Measurements from ENCODE around the gene PAX7.

DNA sequence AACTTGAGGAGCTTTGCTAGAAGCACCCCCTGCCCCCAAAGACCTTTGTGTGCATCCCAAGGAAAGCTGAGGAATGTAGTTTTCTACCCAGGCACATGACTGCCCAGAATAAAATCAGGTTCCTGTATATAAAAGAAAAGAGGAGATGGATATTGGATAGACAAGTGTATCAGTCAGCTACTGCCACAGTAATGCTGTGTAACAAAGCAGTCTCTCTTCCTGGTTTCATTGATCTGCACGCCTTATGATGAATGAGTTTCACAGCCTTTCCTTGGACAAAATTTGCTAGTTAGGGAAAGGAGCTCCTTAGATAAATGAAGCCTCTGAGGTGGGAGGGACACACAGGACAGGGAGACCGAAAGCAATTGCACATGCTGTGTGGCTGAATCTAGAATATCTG is 120.0 kb downstream of the PAX7 start:
- TF ChIP-seq CTCF (conservative IDR thresholded peaks at IDR 0.05; ENCODE audit: low read depth in 2 of 2) (no peak), EZH2 (IDR thresholded peaks at IDR 0.05; ENCODE audit: low read depth, unreplicated experiment) (no peak), JUNB (IDR thresholded peaks at IDR 0.05; ENCODE audit: unreplicated experiment) (no peak), POLR2AphosphoS5 (IDR thresholded peaks at IDR 0.05; ENCODE audit: low read depth) (no peak), CREB1 (CRISPR knock-in tag; IDR thresholded peaks at IDR 0.05; ENCODE audit: low read depth) (no peak), EZH2phosphoT487 (IDR thresholded peaks at IDR 0.05; ENCODE audit: unreplicated experiment) (no peak), ZNF462 (CRISPR knock-in tag; IDR thresholded peaks at IDR 0.05) (no peak), ETS1 (IDR thresholded peaks at IDR 0.05) (no peak), ZNF331 (CRISPR knock-in tag; IDR thresholded peaks at IDR 0.05; ENCODE audit: low read depth) (no peak)
- TF ChIP-seq, protein P1, sequence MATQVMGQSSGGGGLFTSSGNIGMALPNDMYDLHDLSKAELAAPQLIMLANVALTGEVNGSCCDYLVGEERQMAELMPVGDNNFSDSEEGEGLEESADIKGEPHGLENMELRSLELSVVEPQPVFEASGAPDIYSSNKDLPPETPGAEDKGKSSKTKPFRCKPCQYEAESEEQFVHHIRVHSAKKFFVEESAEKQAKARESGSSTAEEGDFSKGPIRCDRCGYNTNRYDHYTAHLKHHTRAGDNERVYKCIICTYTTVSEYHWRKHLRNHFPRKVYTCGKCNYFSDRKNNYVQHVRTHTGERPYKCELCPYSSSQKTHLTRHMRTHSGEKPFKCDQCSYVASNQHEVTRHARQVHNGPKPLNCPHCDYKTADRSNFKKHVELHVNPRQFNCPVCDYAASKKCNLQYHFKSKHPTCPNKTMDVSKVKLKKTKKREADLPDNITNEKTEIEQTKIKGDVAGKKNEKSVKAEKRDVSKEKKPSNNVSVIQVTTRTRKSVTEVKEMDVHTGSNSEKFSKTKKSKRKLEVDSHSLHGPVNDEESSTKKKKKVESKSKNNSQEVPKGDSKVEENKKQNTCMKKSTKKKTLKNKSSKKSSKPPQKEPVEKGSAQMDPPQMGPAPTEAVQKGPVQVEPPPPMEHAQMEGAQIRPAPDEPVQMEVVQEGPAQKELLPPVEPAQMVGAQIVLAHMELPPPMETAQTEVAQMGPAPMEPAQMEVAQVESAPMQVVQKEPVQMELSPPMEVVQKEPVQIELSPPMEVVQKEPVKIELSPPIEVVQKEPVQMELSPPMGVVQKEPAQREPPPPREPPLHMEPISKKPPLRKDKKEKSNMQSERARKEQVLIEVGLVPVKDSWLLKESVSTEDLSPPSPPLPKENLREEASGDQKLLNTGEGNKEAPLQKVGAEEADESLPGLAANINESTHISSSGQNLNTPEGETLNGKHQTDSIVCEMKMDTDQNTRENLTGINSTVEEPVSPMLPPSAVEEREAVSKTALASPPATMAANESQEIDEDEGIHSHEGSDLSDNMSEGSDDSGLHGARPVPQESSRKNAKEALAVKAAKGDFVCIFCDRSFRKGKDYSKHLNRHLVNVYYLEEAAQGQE (IDR thresholded peaks at IDR 0.05; ENCODE audit: unreplicated experiment) = no peak
